ENCODE data around the gene HNRNPC.
"Not testable (repeated sequence)": the region's sequence is repeated elsewhere in the genome, so short reads cannot be mapped to it uniquely, and the experiment has no call there.

The HNRNPC gene

GRCh38 chr14:21272661-21273060 lies 3.4 kb upstream of the HNRNPC start:
- not testable (repeated sequence) for H3K4me3 ChIP-seq (ENCODE audit: extremely low read depth, insufficient read depth, low read length, poor library complexity, severe bottlenecking); H3K4me1 ChIP-seq (ENCODE audit: control insufficient read depth, insufficient read depth, low read length, poor library complexity, severe bottlenecking); H3K27ac ChIP-seq (ENCODE audit: low read depth, low read length, severe bottlenecking); H3K9me3 ChIP-seq (ENCODE audit: control insufficient read depth, low read length)
- peaks cover 11% of the 10 kb centered on the region for H3K36me3 ChIP-seq (ENCODE audit: control insufficient read depth, insufficient read depth, low read length)
- WGBS, 2 experiments (ENCODE audit: insufficient coverage in 2 of 2): 88 to 92% methylated on average over 15 of the region's 17 CpGs

DNA sequence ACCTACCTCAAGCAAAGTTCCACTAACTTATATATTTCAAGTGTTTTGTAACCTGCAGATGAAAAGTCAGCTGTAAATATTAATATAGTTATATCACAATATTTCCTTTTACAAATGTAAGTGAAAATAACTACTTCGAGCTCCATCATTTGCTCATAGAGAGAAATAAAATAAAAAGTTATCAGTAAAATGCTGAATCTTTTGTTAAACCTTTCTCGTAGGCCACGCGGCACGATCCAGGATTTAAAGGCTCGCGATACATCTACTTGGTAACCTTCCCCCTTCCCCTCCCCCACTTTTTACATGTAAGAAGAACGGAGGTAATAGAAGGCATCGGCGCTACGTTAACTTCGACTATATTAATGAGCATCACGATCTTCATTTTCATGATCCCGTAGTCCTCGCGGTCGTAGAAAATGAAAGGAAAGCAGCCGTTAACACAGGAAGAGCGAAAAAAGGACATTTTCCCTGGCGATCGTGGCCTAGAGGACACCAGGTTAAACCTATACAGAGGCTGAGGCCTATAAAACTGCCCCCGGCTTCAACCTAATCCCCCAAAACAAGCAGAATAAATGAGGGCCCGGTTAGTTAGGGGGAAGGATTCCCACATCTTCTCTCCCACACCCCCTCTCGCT lies 508 bp downstream of the HNRNPC start:
- peak overlapping the region; percentile 93 for H3K27ac ChIP-seq (ENCODE audit: low read depth, low read length, severe bottlenecking)
- peak overlapping the region; percentile 98 for H3K4me3 ChIP-seq (ENCODE audit: extremely low read depth, insufficient read depth, low read length, poor library complexity, severe bottlenecking)
- no peaks in the 10 kb centered on the region for H3K9me3 ChIP-seq (ENCODE audit: control insufficient read depth, low read length)
- peaks cover 26% of the 10 kb centered on the region for H3K4me1 ChIP-seq (ENCODE audit: control insufficient read depth, insufficient read depth, low read length, poor library complexity, severe bottlenecking)
- peaks cover 46% of the 10 kb centered on the region for H3K36me3 ChIP-seq (ENCODE audit: control insufficient read depth, insufficient read depth, low read length)
- 0% methylated on average over 10 of the region's 24 CpGs for WGBS, 2 experiments (ENCODE audit: insufficient coverage in 2 of 2)

GRCh38 chr14:21267886-21268616 lies 1.2 kb downstream of the HNRNPC start:
- 0% methylated on average over 4 of the region's 16 CpGs; no CpG with 5 or more reads in 1 of the 2 experiments for WGBS, 2 experiments (ENCODE audit: insufficient coverage in 2 of 2)
- Histone ChIP-seq H3K36me3 (ENCODE audit: control insufficient read depth, insufficient read depth, low read length) (peaks cover 51% of the 10 kb centered on the region), H3K4me3 (ENCODE audit: extremely low read depth, insufficient read depth, low read length, poor library complexity, severe bottlenecking) (peak overlapping the region; percentile 98), H3K9me3 (ENCODE audit: control insufficient read depth, low read length) (no peaks in the 10 kb centered on the region), H3K4me1 (ENCODE audit: control insufficient read depth, insufficient read depth, low read length, poor library complexity, severe bottlenecking) (peaks cover 31% of the 10 kb centered on the region), H3K27ac (ENCODE audit: low read depth, low read length, severe bottlenecking) (peak overlapping the region; percentile 93)

DNA sequence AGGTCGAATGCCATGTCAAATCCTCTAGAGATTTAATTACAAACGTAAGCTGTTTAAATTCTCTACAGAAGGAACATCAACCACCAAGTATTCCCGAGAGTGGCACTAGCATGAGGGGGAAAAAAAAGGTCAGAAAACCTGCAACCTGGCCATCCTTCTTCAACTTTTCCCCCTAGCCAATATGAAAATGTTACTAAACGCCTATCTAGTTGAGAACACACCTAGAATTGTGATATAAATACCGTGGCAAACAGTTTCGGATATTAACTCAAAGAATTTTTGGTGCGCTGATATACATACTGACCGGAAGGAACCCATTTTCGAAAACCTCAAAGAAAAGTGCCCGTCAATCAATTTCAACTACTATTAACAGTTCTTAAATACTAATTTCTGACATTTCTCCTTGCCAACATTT lies 1.8 kb downstream of the HNRNPC start:
- peaks cover 57% of the 10 kb centered on the region for H3K36me3 ChIP-seq (ENCODE audit: control insufficient read depth, insufficient read depth, low read length)
- H3K9me3 ChIP-seq (ENCODE audit: control insufficient read depth, low read length): no peaks in the 10 kb centered on the region
- H3K27ac ChIP-seq (ENCODE audit: low read depth, low read length, severe bottlenecking): peak overlapping the region; percentile 51
- WGBS, 2 experiments (ENCODE audit: insufficient coverage in 2 of 2): 4 to 5% methylated on average over 5 to 7 of the region's 10 CpGs
- peaks cover 34% of the 10 kb centered on the region for H3K4me1 ChIP-seq (ENCODE audit: control insufficient read depth, insufficient read depth, low read length, poor library complexity, severe bottlenecking)
- H3K4me3 ChIP-seq (ENCODE audit: extremely low read depth, insufficient read depth, low read length, poor library complexity, severe bottlenecking): peak overlapping the region; percentile 98

- no peak overlapping the region for H3K4me3 ChIP-seq (ENCODE audit: extremely low read depth, insufficient read depth, low read length, poor library complexity, severe bottlenecking)
- 33 to 80% methylated on average over 1 of the region's 4 CpGs for WGBS, 2 experiments (ENCODE audit: insufficient coverage in 2 of 2)
- peak overlapping the region; percentile 39 for H3K27ac ChIP-seq (ENCODE audit: low read depth, low read length, severe bottlenecking)
- peaks cover 87% of the 10 kb centered on the region for H3K36me3 ChIP-seq (ENCODE audit: control insufficient read depth, insufficient read depth, low read length)
- no peaks in the 10 kb centered on the region for H3K9me3 ChIP-seq (ENCODE audit: control insufficient read depth, low read length)
- peaks cover 41% of the 10 kb centered on the region for H3K4me1 ChIP-seq (ENCODE audit: control insufficient read depth, insufficient read depth, low read length, poor library complexity, severe bottlenecking)
Observed at GRCh38 chr14:21264025-21264801, 5.0 kb downstream of the HNRNPC start.

GRCh38 chr14:21263284-21264024 lies 5.8 kb downstream of the HNRNPC start:
- Histone ChIP-seq H3K9me3 (ENCODE audit: control insufficient read depth, low read length) (no peaks in the 10 kb centered on the region), H3K36me3 (ENCODE audit: control insufficient read depth, insufficient read depth, low read length) (peaks cover 90% of the 10 kb centered on the region), H3K4me1 (ENCODE audit: control insufficient read depth, insufficient read depth, low read length, poor library complexity, severe bottlenecking) (peaks cover 45% of the 10 kb centered on the region), H3K4me3 (ENCODE audit: extremely low read depth, insufficient read depth, low read length, poor library complexity, severe bottlenecking) (no peak overlapping the region), H3K27ac (ENCODE audit: low read depth, low read length, severe bottlenecking) (peak overlapping the region; percentile 39)
- WGBS, 2 experiments (ENCODE audit: insufficient coverage in 2 of 2): 83 to 100% methylated on average over 1 of the region's 5 CpGs

DNA sequence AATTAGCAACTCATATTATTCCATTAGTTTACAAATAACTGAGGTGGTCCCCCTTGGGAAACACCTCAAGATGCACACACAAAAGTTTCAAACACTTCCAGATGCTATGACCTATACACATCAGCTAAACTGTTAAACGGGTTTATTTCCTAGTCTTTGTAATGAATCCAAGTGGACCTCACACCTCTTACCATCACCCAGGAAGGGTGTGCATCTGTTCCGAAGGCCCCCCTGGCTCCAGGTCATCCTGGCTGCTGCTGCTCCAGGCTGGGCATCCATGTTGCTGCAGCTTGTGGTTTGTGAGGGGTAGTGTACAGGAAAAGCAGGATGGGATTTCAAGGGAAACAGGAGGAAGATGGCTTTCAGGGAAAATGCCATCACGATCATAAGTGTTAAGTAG lies 6.8 kb downstream of the HNRNPC start:
- Histone ChIP-seq H3K36me3 (ENCODE audit: control insufficient read depth, insufficient read depth, low read length) (peaks cover 92% of the 10 kb centered on the region), H3K27ac (ENCODE audit: low read depth, low read length, severe bottlenecking) (no peak overlapping the region), H3K4me1 (ENCODE audit: control insufficient read depth, insufficient read depth, low read length, poor library complexity, severe bottlenecking) (peaks cover 55% of the 10 kb centered on the region), H3K4me3 (ENCODE audit: extremely low read depth, insufficient read depth, low read length, poor library complexity, severe bottlenecking) (no peak overlapping the region), H3K9me3 (ENCODE audit: control insufficient read depth, low read length) (no peaks in the 10 kb centered on the region)
- 100% methylated on average over 2 of the region's 3 CpGs; no CpG with 5 or more reads in 1 of the 2 experiments for WGBS, 2 experiments (ENCODE audit: insufficient coverage in 2 of 2)

GRCh38 chr14:21261824-21262223 lies 7.4 kb downstream of the HNRNPC start:
- H3K4me3 ChIP-seq (ENCODE audit: extremely low read depth, insufficient read depth, low read length, poor library complexity, severe bottlenecking): no peak overlapping the region
- H3K36me3 ChIP-seq (ENCODE audit: control insufficient read depth, insufficient read depth, low read length): peaks cover 94% of the 10 kb centered on the region
- WGBS, 2 experiments (ENCODE audit: insufficient coverage in 2 of 2): 100% methylated on average over 1 of the region's 1 CpG
- no peak overlapping the region for H3K27ac ChIP-seq (ENCODE audit: low read depth, low read length, severe bottlenecking)
- H3K9me3 ChIP-seq (ENCODE audit: control insufficient read depth, low read length): no peaks in the 10 kb centered on the region
- peaks cover 60% of the 10 kb centered on the region for H3K4me1 ChIP-seq (ENCODE audit: control insufficient read depth, insufficient read depth, low read length, poor library complexity, severe bottlenecking)

- H3K27ac ChIP-seq (ENCODE audit: low read depth, low read length, severe bottlenecking): no peak overlapping the region
- H3K36me3 ChIP-seq (ENCODE audit: control insufficient read depth, insufficient read depth, low read length): peaks cover 92% of the 10 kb centered on the region
- no peak overlapping the region for H3K4me3 ChIP-seq (ENCODE audit: extremely low read depth, insufficient read depth, low read length, poor library complexity, severe bottlenecking)
- H3K9me3 ChIP-seq (ENCODE audit: control insufficient read depth, low read length): no peaks in the 10 kb centered on the region
- H3K4me1 ChIP-seq (ENCODE audit: control insufficient read depth, insufficient read depth, low read length, poor library complexity, severe bottlenecking): peaks cover 51% of the 10 kb centered on the region
- WGBS, 2 experiments (ENCODE audit: insufficient coverage in 2 of 2): 85 to 100% methylated on average over 2 to 3 of the region's 5 CpGs
Observed at GRCh38 chr14:21258889-21259787, 10.1 kb downstream of the HNRNPC start.
